ENCODE measurements around the gene GRID1. TPM values are rescaled to one million over a fixed set of nuclear protein-coding genes. Genes with fewer than 3 reads are reported as not detected.

GRID1 gene
- total RNA-seq, 1 experiment from 2014 or later, result 5.6 TPM

DNA sequence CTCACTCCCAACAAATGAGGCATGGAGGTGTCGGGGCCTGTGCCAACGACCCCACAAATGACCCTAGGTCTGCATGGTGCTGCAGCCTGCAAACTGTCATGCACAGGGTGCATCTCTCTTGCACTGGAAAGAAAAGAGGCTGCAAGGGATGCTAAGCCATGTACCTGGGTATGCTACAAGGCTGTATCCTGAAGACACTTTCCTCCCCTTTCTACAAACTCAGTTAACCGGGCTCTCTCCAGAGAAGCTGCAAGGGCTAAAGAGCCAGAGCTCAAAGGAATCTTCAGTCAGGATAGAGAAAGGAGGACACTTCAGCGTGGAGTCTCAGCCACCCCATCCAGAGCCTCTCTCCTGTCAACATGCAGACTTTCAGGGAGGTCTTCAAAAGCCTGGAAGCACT lies 449.0 kb downstream of the GRID1 start:
- TF ChIP-seq ELF1 (IDR thresholded peaks at IDR 0.05; ENCODE audit: borderline replicate concordance, low read depth), result no peak
- TF ChIP-seq SIN3A (IDR thresholded peaks at IDR 0.05; ENCODE audit: low read depth), result no peak
- TF ChIP-seq SRF (IDR thresholded peaks at IDR 0.05; ENCODE audit: low read depth), result no peak
- TF ChIP-seq RAD21 (IDR thresholded peaks at IDR 0.05; ENCODE audit: low read depth), result no peak
- TF ChIP-seq, protein P1, sequence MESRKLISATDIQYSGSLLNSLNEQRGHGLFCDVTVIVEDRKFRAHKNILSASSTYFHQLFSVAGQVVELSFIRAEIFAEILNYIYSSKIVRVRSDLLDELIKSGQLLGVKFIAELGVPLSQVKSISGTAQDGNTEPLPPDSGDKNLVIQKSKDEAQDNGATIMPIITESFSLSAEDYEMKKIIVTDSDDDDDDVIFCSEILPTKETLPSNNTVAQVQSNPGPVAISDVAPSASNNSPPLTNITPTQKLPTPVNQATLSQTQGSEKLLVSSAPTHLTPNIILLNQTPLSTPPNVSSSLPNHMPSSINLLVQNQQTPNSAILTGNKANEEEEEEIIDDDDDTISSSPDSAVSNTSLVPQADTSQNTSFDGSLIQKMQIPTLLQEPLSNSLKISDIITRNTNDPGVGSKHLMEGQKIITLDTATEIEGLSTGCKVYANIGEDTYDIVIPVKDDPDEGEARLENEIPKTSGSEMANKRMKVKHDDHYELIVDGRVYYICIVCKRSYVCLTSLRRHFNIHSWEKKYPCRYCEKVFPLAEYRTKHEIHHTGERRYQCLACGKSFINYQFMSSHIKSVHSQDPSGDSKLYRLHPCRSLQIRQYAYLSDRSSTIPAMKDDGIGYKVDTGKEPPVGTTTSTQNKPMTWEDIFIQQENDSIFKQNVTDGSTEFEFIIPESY (IDR thresholded peaks at IDR 0.05; ENCODE audit: extremely low read depth, insufficient replicate concordance, low read length), result no peak
- TF ChIP-seq JUND (IDR thresholded peaks at IDR 0.05), result no peak
- no peak for TF ChIP-seq ZFX (IDR thresholded peaks at IDR 0.05)
- no peak for TF ChIP-seq EGR1 (IDR thresholded peaks at IDR 0.05; ENCODE audit: low read depth)
- no peak for TF ChIP-seq FOSL1 (IDR thresholded peaks at IDR 0.05; ENCODE audit: low read depth)
- TF ChIP-seq SP1 (IDR thresholded peaks at IDR 0.05; ENCODE audit: low read depth), result no peak
- TF ChIP-seq ZNF274 (IDR thresholded peaks at IDR 0.05; ENCODE audit: low read depth, low read length), result no peak
- TF ChIP-seq CEBPB (IDR thresholded peaks at IDR 0.05; ENCODE audit: low read depth), result no peak
- TF ChIP-seq, protein P2, sequence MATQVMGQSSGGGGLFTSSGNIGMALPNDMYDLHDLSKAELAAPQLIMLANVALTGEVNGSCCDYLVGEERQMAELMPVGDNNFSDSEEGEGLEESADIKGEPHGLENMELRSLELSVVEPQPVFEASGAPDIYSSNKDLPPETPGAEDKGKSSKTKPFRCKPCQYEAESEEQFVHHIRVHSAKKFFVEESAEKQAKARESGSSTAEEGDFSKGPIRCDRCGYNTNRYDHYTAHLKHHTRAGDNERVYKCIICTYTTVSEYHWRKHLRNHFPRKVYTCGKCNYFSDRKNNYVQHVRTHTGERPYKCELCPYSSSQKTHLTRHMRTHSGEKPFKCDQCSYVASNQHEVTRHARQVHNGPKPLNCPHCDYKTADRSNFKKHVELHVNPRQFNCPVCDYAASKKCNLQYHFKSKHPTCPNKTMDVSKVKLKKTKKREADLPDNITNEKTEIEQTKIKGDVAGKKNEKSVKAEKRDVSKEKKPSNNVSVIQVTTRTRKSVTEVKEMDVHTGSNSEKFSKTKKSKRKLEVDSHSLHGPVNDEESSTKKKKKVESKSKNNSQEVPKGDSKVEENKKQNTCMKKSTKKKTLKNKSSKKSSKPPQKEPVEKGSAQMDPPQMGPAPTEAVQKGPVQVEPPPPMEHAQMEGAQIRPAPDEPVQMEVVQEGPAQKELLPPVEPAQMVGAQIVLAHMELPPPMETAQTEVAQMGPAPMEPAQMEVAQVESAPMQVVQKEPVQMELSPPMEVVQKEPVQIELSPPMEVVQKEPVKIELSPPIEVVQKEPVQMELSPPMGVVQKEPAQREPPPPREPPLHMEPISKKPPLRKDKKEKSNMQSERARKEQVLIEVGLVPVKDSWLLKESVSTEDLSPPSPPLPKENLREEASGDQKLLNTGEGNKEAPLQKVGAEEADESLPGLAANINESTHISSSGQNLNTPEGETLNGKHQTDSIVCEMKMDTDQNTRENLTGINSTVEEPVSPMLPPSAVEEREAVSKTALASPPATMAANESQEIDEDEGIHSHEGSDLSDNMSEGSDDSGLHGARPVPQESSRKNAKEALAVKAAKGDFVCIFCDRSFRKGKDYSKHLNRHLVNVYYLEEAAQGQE (IDR thresholded peaks at IDR 0.05; ENCODE audit: low read depth), result no peak
- TF ChIP-seq, protein P3, sequence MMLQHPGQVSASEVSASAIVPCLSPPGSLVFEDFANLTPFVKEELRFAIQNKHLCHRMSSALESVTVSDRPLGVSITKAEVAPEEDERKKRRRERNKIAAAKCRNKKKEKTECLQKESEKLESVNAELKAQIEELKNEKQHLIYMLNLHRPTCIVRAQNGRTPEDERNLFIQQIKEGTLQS (IDR thresholded peaks at IDR 0.05), result no peak
- no peak for TF ChIP-seq POLR2AphosphoS5 (IDR thresholded peaks at IDR 0.05; ENCODE audit: low read depth, low read length)
- TF ChIP-seq, protein P4, sequence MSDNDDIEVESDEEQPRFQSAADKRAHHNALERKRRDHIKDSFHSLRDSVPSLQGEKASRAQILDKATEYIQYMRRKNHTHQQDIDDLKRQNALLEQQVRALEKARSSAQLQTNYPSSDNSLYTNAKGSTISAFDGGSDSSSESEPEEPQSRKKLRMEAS (IDR thresholded peaks at IDR 0.05), result no peak
- TF ChIP-seq CBX3 (IDR thresholded peaks at IDR 0.05; ENCODE audit: low read depth), result no peak
- Histone ChIP-seq H3K4me2 (ENCODE audit: low read length) (no peak overlapping the region), H2AFZ (ENCODE audit: low read depth, low read length, poor library complexity, severe bottlenecking) (no peak overlapping the region), H3K9me2 (ENCODE audit: insufficient read depth) (no peaks in the 10 kb centered on the region), H4K20me1 (ENCODE audit: insufficient read depth) (no peaks in the 10 kb centered on the region), H3K79me2 (ENCODE audit: insufficient read depth, low read length) (no peaks in the 10 kb centered on the region), H3K27ac (ENCODE audit: low read depth, low read length) (no peak overlapping the region), H3K36me3 (ENCODE audit: control insufficient read depth in 1 of 2, insufficient read depth in 2 of 2, low read length in 2 of 2) (no peaks in the 10 kb centered on the region), H3K4me1 (ENCODE audit: control insufficient read depth in 1 of 2, insufficient read depth in 2 of 2, low read length in 2 of 2) (no peaks in the 10 kb centered on the region), H3K9me3 (ENCODE audit: control insufficient read depth in 1 of 2, insufficient read depth in 1 of 2, low read depth in 1 of 2, low read length in 2 of 2) (no peaks in the 10 kb centered on the region), H3K4me3 (replicated peaks in 1 of 2; ENCODE audit: low read depth in 1 of 2, low read length in 2 of 2) (no peak overlapping the region), H3K27me3 (ENCODE audit: insufficient read depth, low read length) (peaks cover 5% of the 10 kb centered on the region; the same call in 1 of the 2 replicates), H3K9ac (ENCODE audit: low read length) (no peak overlapping the region)
- intact Hi-C loops (cut with micrococcal nuclease), result no loop called here
- DNase-seq (ENCODE audit: low read depth, low spot score) (no peak), ATAC-seq (no peak)
- ChIA-PET CTCF (no interaction called here), RAD21 (ENCODE audit: low non-redundant PET in 1 of 2, low total read pairs in 2 of 2, uncharacterized antibody in 2 of 2, unreplicated experiment in 2 of 2) (no interaction called here), POLR2A (no interaction called here)
- no TSS peak for BruUV-seq (replicated peaks)

All from HCT116 (cell line).